GM18517 (cell line): ENCODE results near the gene CYB5D1.

Experiments
- ATAC-seq: cut with Tn5 transposase; IDR thresholded peaks from one replicate; pipeline ENCODE4 v1.9.1; 2021; ENCODE audit warnings: mild to moderate bottlenecking, moderate library complexity; ENCODE audit not compliant: unreplicated experiment

CYB5D1 gene

GRCh38 chr17:7885367-7886226 is 27.8 kb downstream of the CYB5D1 start:
- ATAC-seq, result no peak

GRCh38 chr17:7886227-7887037 is 28.6 kb downstream of the CYB5D1 start:
- ATAC-seq, result no peak

DNA sequence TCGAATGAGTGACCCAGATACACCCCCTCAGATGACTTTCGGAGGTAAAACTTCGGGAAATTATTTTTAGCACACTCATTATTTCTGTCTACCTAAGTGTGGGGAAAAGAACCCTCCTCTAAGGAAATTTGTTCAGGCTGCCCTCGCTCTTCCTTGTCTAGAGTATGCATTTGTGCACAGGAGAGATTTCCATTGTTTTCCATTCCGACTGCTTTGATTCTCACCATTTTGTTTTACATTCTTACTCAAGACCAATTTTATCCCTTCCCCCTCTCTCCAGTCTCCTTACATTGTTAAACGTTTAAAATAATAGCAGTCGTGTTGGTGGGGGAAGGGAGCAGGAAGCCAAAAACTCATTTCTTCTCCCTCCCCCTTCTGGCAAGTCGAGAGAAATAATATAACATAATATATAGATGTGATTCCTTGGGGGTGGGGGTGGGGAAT is 29.3 kb downstream of the CYB5D1 start:
- ATAC-seq, result no peak

- ATAC-seq, result no peak
Measured at GRCh38 chr17:7887482-7888183, 29.8 kb downstream of the CYB5D1 start.

DNA sequence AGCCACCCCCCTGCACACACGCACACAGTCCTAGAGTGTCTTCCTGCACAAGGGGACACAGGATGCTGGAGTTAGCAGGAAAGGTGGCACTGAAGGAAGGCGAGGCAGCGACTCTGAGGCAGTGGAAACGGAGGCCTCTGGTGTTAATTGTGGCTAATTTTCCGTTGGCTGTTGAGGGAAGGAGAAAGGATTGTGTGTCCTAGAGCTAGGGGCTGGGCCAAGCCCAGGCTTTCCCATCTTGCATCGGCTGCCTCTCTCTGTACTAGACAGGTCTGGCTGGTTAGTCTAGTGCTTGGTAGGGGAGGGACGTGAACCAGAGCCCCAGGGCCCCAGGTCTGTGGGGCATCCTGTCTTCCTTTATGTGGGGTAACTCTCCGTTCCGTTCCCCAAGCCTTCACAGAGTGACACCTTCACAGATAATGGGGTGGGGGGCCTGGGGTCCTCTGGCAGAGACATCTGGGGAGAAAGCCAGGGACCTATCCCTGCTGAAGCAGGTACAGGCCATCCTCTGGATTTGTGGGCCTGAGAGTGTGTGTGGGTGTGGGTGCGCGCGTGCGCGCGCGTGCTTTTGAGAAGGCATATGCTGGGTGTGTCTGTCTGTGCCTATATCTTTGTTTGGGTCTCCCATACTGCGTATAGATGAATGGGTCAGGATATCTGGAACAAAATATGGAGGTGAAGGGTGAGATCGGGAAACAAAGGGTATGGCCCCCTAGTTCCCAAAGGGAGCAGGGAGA is 30.5 kb downstream of the CYB5D1 start, which contains the start of gene CHD3:
Gene CHD3 (plus strand): TSS at position 606 of the 737 bp plus-strand sequence. CDS start 212 bp downstream, outside the sequence.
- ATAC-seq, result no peak

- ATAC-seq, result no peak
Measured at GRCh38 chr17:7889166-7889955, 31.6 kb downstream of the CYB5D1 start.

GRCh38 chr17:7893187-7893880 is 35.5 kb downstream of the CYB5D1 start:
- ATAC-seq, result no peak

DNA sequence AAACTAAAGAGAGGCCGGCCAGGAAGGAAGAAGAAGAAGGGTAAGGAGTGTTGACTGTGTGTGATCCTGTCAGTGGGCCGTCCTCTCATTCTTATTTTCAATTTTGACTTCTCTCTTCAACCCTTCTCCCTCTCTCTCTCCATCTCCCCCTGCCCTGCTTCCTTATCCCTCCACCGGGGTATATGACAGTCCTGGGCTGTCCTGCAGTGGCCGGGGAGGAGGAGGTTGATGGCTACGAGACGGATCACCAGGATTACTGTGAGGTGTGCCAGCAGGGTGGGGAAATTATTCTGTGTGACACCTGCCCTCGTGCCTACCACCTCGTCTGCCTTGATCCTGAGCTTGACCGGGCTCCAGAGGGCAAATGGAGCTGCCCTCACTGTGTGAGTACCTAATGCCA is 36.4 kb downstream of the CYB5D1 start:
- no peak for ATAC-seq

DNA sequence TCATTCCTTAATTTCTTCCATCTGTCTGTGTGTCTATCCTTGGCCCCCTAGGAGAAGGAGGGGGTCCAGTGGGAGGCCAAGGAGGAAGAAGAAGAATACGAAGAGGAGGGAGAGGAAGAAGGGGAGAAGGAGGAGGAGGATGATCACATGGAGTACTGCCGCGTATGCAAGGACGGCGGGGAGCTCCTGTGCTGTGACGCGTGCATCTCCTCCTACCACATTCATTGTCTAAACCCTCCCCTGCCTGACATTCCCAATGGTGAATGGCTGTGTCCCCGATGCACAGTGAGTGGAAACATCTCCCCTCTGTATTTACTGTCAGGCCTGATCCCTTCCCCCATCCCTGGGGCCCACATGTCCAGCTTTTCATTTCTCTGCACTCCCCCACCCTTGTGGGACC is 37.1 kb downstream of the CYB5D1 start:
- ATAC-seq, result no peak

GRCh38 chr17:7897090-7897489 is 39.3 kb downstream of the CYB5D1 start:
- ATAC-seq, result no peak

DNA sequence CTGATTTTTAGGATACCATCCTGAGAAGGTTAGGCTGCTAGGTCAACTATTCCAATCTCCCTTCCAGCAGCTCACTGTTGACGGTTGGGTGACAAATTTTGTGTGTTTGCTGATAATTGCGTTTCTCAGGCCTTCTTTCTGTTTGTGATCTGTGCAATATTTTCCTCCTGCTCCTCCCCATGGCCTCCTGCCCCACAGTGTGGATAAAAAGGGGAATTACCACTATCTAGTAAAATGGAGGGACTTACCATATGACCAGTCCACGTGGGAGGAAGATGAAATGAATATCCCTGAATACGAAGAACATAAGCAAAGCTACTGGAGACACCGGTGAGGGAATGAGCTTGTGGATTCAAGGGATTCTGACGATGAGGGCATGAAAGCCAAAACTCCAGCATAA is 40.0 kb downstream of the CYB5D1 start:
- ATAC-seq, result no peak

GRCh38 chr17:7903154-7904103 is 45.6 kb downstream of the CYB5D1 start:
- no peak for ATAC-seq

DNA sequence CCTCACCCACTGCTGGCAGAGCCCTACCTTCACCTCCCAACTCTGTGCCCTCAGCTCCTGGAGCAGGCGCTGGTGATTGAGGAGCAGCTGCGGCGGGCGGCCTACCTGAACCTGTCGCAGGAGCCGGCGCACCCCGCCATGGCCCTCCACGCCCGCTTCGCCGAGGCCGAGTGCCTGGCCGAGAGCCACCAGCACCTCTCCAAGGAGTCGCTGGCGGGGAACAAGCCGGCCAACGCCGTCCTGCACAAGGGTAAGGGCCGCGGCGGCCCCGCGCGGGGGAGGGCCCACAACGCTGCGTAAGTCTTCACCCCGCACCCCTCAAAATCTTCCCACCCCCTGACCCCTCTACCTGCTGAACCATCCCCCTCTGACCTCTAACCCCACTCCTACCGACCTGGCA is 51.3 kb downstream of the CYB5D1 start:
- ATAC-seq, result no peak

DNA sequence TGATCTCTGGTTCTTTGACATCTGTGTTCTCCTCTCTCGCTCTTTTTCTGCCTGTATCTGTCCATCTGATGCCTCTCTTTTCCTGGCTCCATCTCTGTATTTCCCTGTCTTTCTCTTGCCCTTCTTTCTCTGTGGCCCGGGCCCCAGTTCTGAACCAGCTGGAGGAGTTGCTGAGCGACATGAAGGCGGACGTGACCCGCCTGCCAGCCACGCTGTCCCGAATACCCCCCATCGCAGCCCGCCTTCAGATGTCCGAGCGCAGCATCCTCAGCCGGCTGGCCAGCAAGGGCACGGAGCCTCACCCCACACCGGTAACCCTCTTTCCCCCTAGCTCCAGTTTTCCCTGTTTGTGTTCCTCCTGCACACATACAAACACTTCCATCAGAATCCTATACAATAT is 52.5 kb downstream of the CYB5D1 start:
- no peak for ATAC-seq

- ATAC-seq, result no peak
Measured at GRCh38 chr17:7910711-7911110, 52.9 kb downstream of the CYB5D1 start.

GRCh38 chr17:7911116-7911515 is 53.3 kb downstream of the CYB5D1 start:
- no peak for ATAC-seq
